ENCODE measurements around the gene ATOH7. TPM values are rescaled to one million over a fixed set of nuclear protein-coding genes. Genes with fewer than 3 reads are reported as not detected.

Gene ATOH7
- total RNA-seq, 1 donor from 2014 or later: not detected

- TF ChIP-seq CTCF (IDR thresholded peaks at IDR 0.05; ENCODE audit: insufficient read depth, low read length, severe bottlenecking): no peak
These were observed 9.5 kb downstream of the ATOH7 start for GRCh38 chr10:68222391-68222790.

GRCh38 chr10:68221196-68221595 lies 10.7 kb downstream of the ATOH7 start:
- H3K27me3 ChIP-seq (ENCODE audit: control insufficient read depth, insufficient read depth, low read length): no peaks in the 10 kb centered on the region
- no peaks in the 10 kb centered on the region for H3K36me3 ChIP-seq (ENCODE audit: control insufficient read depth, insufficient read depth, low read length)
- no peak for TF ChIP-seq CTCF (IDR thresholded peaks at IDR 0.05; ENCODE audit: insufficient read depth, low read length, severe bottlenecking)
- no peak for FAIRE-seq
- H3K4me3 ChIP-seq (ENCODE audit: low read depth, low read length): no peak overlapping the region
- DNase-seq (ENCODE audit: low read depth): no peak

More at GRCh38 chr10:68222391-68222790, 9.5 kb downstream of the ATOH7 start:
- DNase-seq (ENCODE audit: low read depth) (peak; percentile 17), FAIRE-seq (no peak)
- no peaks in the 10 kb centered on the region for H3K36me3 ChIP-seq (ENCODE audit: control insufficient read depth, insufficient read depth, low read length)
- H3K4me3 ChIP-seq (ENCODE audit: low read depth, low read length): no peak overlapping the region
- no peaks in the 10 kb centered on the region for H3K27me3 ChIP-seq (ENCODE audit: control insufficient read depth, insufficient read depth, low read length)

GRCh38 chr10:68218786-68219185 lies 13.1 kb downstream of the ATOH7 start:
- H3K36me3 ChIP-seq (ENCODE audit: control insufficient read depth, insufficient read depth, low read length): no peaks in the 10 kb centered on the region
- no peak overlapping the region for H3K4me3 ChIP-seq (ENCODE audit: low read depth, low read length)
- TF ChIP-seq CTCF (IDR thresholded peaks at IDR 0.05; ENCODE audit: insufficient read depth, low read length, severe bottlenecking): no peak
- FAIRE-seq (no peak), DNase-seq (ENCODE audit: low read depth) (no peak)
- H3K27me3 ChIP-seq (ENCODE audit: control insufficient read depth, insufficient read depth, low read length): no peaks in the 10 kb centered on the region

- no peak for FAIRE-seq
- DNase-seq (ENCODE audit: low read depth): peak; percentile 35
These were observed 19.1 kb downstream of the ATOH7 start for GRCh38 chr10:68212721-68213352.

GRCh38 chr10:68211669-68212068 lies 20.2 kb downstream of the ATOH7 start:
- no peaks in the 10 kb centered on the region for H3K36me3 ChIP-seq (ENCODE audit: control insufficient read depth, insufficient read depth, low read length)
- FAIRE-seq: no peak
- TF ChIP-seq CTCF (IDR thresholded peaks at IDR 0.05; ENCODE audit: insufficient read depth, low read length, severe bottlenecking): no peak
- no peak for DNase-seq (ENCODE audit: low read depth)
- no peak overlapping the region for H3K4me3 ChIP-seq (ENCODE audit: low read depth, low read length)
- H3K27me3 ChIP-seq (ENCODE audit: control insufficient read depth, insufficient read depth, low read length): no peaks in the 10 kb centered on the region

More at GRCh38 chr10:68212721-68213352, 19.1 kb downstream of the ATOH7 start:
- Histone ChIP-seq H3K4me3 (ENCODE audit: low read depth, low read length) (no peak overlapping the region), H3K36me3 (ENCODE audit: control insufficient read depth, insufficient read depth, low read length) (no peaks in the 10 kb centered on the region), H3K27me3 (ENCODE audit: control insufficient read depth, insufficient read depth, low read length) (no peaks in the 10 kb centered on the region)
- TF ChIP-seq CTCF (IDR thresholded peaks at IDR 0.05; ENCODE audit: insufficient read depth, low read length, severe bottlenecking): peak; percentile 40

All from bronchial epithelial cell (primary cell).